GM10266 (cell line): ENCODE results near the gene MRM1.

Experiments used
- DNase-seq: peaks from one replicate; pipeline ENCODE4 v3.0.0; 2012; ENCODE audit errors: extremely low spot score
- TF ChIP-seq, protein P1 (sequence below): IDR thresholded peaks from 2 replicates; pipeline ENCODE4 v1.5.1; 2012; ENCODE audit warnings: mild to moderate bottlenecking, low read depth; ENCODE audit not compliant: control insufficient read depth, insufficient read depth; ENCODE audit errors: missing control alignments

Gene MRM1

DNA sequence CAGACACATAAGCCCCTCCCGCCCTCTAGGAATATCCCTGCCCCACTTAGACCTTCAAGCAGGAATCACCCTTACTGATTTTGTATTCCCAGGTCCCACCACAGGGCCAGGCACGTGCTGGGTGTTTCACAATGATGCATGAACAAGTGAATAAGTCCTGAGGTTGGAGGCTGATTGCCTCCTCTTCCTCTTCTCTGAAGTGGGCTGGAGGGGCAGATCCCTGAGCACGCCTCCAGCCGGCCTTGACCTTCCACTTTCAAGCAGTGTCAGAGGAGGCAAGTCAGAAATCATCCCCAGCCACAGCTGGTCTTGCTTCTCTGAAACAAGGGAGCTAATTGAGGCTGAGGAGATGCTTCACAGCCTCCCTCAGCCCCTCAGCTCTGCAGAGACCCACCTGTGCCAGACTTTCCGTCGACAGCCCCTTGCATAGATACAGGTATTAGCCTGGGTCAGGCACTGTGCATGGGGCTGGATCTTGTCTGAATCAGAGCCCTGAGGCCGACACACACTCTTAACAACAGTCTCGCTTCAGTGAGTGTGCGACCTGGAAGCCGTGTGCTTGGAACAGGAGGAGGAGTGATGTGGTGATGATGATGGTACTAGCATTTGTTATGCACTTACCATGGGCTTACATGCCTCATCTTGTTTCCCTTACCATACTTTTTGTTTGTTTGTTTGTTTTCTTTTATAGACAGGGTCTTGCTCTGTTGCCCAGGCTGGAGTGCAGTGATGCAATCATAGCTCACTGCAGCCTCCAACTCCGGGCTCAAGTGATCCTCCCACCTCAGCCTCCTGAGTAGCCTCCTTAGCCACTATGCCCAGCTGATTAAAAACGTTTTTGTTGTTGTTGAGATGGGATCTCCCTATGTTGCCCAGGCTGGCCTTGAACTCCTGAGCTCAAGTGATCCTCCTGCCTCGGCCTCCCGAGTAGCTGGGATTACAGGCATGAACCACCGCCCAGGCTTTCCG is 15.0 kb downstream of the MRM1 start:
- TF ChIP-seq, protein P1, sequence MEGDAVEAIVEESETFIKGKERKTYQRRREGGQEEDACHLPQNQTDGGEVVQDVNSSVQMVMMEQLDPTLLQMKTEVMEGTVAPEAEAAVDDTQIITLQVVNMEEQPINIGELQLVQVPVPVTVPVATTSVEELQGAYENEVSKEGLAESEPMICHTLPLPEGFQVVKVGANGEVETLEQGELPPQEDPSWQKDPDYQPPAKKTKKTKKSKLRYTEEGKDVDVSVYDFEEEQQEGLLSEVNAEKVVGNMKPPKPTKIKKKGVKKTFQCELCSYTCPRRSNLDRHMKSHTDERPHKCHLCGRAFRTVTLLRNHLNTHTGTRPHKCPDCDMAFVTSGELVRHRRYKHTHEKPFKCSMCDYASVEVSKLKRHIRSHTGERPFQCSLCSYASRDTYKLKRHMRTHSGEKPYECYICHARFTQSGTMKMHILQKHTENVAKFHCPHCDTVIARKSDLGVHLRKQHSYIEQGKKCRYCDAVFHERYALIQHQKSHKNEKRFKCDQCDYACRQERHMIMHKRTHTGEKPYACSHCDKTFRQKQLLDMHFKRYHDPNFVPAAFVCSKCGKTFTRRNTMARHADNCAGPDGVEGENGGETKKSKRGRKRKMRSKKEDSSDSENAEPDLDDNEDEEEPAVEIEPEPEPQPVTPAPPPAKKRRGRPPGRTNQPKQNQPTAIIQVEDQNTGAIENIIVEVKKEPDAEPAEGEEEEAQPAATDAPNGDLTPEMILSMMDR: no peak
- DNase-seq: no peak

DNA sequence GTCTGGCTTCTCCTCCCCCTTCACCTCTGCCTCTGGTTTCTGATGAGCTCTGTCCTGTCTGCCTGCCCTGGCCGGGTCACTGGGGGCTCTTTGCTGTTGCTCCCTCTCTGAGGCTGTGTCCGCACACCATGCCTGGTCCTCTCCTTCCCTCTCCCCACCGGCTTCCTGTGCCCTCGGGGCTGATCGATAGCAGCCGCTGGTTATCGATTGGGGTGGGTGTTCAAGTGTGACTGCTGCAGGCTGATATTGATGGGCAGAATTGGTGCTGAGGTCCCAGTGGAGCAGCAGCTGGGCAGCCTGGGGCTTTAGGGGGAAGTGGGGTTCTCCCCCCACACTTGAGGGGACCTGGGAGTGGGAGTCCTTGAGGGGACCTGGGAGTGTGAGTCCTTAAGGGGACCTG is 16.4 kb downstream of the MRM1 start:
- no peak for DNase-seq
- TF ChIP-seq, protein P1: no peak

DNA sequence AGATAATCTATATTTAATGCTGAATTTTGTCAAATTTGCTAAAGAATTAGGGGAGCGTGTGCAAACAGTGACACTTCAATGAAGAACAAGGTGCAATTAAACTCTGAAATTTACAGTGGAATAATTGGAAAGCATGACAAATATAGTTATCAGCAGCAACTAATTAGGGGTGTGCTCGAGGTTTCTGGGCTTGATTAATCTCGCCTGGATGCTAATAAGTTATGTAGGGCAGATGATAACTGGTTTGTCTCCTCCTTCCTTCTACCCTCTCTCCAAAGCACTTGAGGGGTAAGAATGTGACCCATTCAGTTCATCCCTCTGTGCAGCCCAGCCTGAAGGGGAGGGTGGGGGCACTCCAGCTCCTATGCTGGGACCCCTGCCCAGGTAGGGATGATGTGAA is 21.9 kb downstream of the MRM1 start:
- TF ChIP-seq, protein P1: no peak
- DNase-seq: no peak

DNA sequence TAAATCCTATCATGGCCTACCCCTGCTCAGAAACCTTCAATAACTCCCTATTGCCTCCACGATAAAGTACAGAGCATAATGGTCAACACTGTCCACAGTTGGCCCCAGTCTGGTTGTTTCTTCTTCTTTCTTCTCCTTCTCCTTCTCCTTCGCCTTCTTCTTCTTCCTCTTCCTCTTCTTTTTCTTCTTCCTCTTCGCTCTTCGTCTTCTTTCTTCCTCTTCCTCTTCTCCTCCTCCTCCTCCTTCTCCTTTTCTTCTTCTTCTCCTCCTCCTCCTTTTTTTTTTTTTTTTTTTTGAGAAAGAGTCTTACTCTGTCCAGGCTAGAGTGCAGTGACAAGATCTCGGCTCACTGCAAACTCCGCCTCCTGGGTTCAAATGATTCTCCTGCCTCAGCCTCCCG is 23.8 kb downstream of the MRM1 start:
- DNase-seq: no peak
- TF ChIP-seq, protein P1: no peak

DNA sequence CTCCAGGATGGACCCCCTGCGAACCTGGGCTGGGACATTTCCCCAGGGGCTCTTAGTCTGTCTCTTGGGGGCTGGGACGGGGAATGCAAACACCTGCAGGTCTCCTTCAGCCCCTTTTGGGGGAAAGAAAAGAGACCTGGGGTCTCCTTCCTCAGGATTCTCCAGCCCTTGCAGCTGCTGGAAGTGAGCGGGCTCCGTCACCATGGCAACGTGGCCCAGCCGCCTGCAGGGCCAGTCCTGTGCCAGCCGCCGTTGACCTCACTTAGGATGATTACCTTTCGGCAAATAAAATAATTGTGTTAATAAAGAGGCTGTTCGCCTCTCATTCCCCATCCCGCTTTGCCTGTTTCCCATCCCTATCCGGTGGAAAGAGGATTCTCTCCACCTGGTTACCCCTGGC is 25.7 kb downstream of the MRM1 start:
- no peak for DNase-seq
- TF ChIP-seq, protein P1: no peak

DNA sequence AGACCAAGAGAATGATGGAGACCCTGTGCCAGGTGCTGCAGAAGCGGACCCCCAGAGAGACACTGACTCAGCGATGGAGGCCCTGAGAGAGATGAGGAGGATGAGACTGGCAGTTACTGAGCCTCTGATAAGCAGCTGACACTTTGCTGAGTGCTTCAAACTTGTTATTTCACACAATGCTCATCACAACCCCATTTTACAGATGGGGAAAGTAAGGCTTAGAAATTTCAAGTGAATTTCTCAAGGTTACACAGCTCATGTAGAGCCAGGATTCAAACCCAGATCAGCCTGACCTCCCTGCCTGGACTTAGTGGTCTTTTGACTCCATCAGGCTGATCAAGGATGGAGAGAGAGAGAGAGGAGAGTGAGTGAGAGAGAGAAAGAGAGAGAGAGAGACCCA is 27.2 kb downstream of the MRM1 start:
- DNase-seq: no peak

More for the DNA sequence above, 27.2 kb downstream of the MRM1 start:
- TF ChIP-seq, protein P1: no peak
